Cerebellar nuclear complex (tissue), 1 donor: Measurements from ENCODE around the gene MEPE.

Experiments used
- DNase-seq, 2 experiments: peaks; one replicate each; lab custom pipeline; 2025; lab: John Stamatoyannopoulos, UW

The MEPE gene

GRCh38 chr4:87840149-87840548 lies 7.4 kb downstream of the MEPE start:
- no peak for DNase-seq

- DNase-seq, result peak; percentile 62 to 71
Observed at GRCh38 chr4:87843936-87844335, 11.2 kb downstream of the MEPE start.

- DNase-seq, result no peak
Observed at GRCh38 chr4:87844452-87844851, 11.7 kb downstream of the MEPE start.

- DNase-seq, result no peak
Observed at GRCh38 chr4:87846226-87846625, 13.5 kb downstream of the MEPE start.

GRCh38 chr4:87848622-87849351 lies 16.0 kb downstream of the MEPE start:
- DNase-seq, result peak; percentile 11 to 67

DNA sequence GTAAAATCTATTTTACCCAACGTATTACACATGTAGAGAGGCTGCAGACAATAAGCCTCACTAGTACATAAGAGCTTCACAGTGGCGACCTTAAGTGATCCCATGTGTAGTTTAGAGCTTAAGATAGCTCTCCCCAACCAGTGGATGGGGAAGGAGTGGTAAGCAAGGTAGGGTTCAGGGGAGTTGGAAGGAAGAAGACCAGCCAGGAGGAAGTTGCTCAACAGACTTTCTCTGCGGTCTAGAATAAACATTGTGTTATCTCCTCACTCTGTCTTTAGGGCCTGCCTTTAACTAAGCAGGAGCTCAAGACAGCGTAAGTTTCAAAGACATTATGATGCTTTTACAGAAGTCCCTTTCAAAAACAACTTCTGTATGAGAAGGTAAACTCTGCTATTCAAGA lies 16.8 kb downstream of the MEPE start:
- DNase-seq, result no peak

DNA sequence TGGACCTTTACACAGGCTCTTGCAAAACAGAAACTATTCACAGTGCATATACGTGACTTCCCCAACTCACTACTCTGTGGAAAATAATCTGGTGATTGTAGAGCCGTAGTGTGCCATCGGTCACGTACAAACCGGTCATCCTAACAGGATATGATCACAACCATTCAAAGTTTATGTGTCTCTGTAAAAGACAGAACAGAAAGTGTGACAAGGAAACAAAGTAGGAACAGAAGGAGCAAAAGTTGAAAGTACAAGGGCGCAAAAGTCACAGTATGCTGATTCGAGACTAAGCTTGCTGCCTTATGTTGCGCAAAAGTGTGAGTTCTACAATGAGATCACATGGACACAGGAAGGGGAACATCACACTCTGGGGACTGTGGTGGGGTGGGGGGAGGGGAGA lies 18.6 kb downstream of the MEPE start:
- no peak for DNase-seq

GRCh38 chr4:87851953-87852352 lies 19.2 kb downstream of the MEPE start:
- no peak for DNase-seq

DNA sequence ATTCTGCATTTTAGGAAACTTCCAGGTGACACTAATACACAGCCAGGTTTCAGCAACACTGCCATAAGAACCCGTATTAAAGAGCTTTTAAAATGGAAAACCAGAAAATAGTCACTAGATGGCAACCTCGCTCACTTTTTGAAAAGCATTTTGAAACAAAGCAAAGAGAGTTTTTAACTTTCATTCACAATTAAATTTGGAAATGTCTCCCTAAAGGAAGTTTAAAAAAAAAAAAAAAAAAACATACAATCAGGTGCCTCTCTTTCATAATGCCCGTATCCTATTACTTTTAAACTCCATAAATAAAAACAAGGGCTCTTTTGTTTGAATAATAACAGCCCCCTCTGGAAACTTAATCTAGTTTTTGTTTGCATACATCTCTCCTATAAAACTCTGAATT lies 20.3 kb downstream of the MEPE start:
- DNase-seq, result no peak

DNA sequence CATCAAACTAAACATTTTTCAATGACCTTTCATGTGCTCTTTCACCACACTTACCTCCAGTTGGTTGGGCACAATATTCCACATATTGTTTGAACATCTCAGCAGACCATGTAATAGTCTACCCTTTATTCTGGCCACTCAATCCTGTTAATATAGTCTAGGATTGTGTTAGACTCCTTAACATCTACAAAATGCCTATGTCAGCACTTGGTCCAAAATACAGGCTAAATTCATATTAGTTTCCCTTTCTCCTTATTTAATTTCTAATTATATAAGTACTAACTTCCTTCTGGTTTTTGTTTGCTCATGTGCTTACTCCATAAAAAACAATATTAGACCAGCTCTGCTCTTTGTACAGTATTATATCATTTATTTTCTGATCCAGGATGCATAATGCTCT lies 21.1 kb downstream of the MEPE start:
- no peak for DNase-seq

DNA sequence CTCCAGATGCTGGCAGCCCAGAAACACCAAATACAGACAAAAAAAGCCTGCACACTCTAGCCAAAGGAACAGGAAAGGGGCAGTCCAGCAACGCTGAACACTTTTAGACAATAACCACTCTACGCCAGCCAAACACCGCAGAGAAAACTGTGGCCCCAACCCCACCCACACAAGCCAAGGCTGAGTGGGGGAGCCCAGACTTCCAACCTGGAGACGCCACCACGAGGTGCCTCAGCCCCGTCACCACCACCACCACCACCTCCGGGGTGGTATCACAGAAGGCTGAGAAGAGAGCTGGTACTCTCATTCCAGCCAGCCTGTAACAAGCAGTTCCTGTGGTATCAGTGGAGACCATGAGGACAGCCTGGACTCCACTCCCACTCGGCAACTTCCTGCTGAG lies 22.8 kb downstream of the MEPE start:
- no peak for DNase-seq

GRCh38 chr4:87856816-87857215 lies 24.0 kb downstream of the MEPE start:
- no peak for DNase-seq

- no peak for DNase-seq
Observed at GRCh38 chr4:87857789-87858188, 25.0 kb downstream of the MEPE start.

GRCh38 chr4:87862236-87862635 lies 29.5 kb downstream of the MEPE start:
- no peak for DNase-seq

DNA sequence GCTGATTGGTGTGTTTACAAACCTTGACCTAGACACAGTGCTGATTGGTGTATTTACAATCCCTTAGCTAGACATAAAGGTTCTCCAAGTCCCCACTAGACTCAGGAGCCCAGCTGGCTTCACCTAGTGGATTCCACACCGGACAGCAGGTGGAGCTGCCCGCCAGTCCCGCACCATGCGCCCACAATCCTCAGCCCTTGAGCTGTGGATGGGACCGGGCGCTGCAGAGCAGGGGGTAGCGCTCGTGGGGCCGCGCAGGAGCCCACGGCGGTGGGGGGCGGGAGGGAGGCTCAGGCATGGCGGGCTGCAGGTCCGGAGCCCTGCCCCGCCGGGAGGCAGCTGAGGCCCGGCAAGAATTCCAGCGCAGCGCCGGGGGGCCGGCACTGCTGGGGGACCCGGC lies 30.7 kb downstream of the MEPE start:
- DNase-seq, result no peak

- DNase-seq, result no peak
Observed at GRCh38 chr4:87864321-87864720, 31.6 kb downstream of the MEPE start.

DNA sequence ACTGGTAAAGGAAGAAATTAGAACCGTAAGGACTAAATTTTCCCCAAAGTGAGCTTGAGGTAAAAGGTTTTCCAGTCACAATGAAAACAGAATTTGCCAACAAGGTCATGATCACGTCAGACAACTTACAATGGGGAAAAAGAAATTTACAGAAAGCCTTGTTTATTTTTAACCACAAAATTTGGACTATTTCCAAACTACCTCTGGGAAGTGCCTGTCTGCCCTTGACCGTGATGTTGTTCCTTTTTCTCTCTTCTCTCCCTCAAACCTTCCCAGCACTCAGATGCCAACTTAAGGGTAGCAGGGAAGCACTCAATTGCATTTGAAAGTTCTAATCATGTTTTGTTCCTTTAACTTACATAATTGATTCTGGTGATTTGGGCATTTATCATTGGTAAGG lies 32.5 kb downstream of the MEPE start:
- DNase-seq, result no peak

DNA sequence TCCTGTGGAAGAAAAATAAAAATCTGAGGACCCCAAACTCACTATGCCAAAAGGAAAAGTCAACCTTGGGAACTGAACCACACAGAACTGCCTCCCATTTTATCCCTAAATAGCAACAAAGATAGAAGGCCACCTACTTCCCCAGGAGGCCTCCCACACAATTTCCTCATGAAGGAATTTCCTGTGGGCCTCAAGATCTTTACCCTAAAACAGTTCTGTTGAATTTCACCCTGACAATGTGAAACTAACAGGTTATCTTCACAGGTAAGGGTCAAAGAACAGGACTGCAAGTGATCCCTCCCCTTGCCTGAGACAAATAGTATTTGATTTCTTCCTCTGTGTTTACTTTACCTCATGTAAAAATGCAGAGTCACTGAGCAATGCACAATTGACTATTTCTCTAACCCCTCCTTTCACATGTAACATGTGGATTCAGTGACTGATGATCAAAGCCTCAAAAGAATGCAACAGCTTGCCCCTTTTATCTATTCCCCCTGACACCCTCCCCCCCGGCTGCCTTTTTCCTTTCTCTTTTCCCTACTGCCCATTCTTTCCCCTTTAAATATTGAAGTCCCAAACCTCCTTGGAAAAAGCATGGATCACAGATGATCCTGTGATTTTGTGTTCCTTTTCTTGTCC lies 33.3 kb downstream of the MEPE start:
- DNase-seq, result no peak

- no peak for DNase-seq
Observed at GRCh38 chr4:87868522-87868921, 35.8 kb downstream of the MEPE start.

DNA sequence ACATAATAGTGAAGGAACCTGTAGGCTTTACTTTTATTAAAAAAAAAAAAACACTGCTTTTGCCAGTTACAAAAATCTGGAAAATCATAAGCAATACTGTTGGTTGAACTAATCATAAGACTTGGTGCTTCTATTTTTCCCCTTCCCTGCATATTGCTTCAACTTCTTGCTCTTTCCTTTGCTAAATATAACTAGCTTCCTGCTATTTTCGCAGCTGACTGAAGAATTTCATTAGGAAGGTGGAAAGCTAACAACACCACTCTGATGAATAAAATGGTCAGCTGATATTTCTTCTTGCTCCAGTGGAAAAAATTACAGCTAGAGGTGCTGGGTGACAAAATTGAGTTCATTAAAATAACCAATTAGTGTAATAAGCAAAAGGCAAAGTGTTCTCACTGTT lies 39.3 kb downstream of the MEPE start:
- DNase-seq, result no peak

GRCh38 chr4:87875191-87875590 lies 42.4 kb downstream of the MEPE start:
- no peak for DNase-seq

DNA sequence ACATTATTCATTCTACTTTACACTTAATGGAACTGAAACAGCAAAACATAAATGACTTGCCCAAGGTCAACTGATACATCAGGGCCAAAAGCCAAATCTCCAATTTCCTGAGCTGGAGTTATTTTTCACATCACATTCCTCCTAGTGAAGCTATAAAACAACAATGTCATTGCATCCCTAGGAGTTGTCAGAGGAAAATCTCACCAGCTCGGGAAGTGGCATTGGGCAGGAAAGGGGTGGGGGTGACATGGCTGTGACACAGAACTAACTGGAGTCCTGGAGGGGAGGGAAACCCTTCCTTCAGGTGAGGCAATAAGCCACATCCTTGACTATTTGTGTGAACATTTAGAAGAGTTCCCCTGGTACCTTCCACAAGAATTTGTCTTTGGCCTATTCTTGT lies 47.3 kb downstream of the MEPE start:
- DNase-seq, result no peak

DNA sequence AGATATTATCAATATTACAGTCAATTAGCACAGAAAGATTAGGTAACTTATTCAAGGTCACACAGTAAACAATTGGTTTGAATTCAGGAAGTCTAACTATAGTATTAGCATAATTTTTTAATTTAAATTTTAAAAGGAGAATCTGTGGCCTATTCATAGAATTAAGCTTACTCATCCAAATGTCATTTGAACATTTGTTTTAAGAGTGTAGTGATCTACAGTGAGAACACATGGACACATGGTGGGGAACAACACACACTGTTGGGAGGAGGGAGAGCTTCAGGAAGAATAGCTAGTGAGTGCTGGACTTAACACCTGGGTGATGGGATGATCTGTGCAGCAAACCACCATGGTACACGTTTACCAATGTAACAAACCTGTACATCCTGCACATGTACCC lies 48.3 kb downstream of the MEPE start:
- no peak for DNase-seq

DNA sequence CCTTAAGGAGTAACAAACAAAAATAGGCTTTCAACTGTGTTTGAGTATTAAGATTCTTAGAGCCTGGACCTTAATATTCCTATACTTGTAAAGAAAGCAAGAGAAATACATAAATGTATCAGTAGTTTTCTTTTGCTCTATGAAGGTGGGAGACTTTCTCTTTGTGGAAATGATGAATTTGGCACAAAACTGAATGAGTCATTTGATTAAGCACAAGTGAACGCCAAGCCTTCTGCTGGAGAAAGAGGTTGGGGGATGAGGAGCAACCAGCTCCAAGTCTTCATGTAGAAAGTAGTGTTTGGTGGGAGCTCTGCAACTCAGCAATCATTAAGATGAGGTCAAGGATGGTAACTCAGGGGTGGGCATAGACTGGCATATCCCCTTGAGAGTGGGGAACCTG lies 49.6 kb downstream of the MEPE start:
- no peak for DNase-seq
